ENCODE measurements around the gene NMNAT1. TPM values are rescaled to one million over a fixed set of nuclear protein-coding genes. Genes with fewer than 3 reads are reported as not detected.

NMNAT1 gene
- total RNA-seq, 1 experiment from 2014 or later: 2.8 TPM

GRCh38 chr1:9957726-9958125, 14.5 kb downstream of the NMNAT1 start:
- no peak overlapping the region for H3K27ac ChIP-seq (ENCODE audit: insufficient read length, low read depth, low read length)
- no peak overlapping the region for H3K18ac ChIP-seq (ENCODE audit: insufficient read length, low read depth, low read length)
- H3K23me2 ChIP-seq (ENCODE audit: insufficient read length, low read depth, low read length, poor library complexity, severe bottlenecking): no peaks in the 10 kb centered on the region
- no peak overlapping the region for H3K14ac ChIP-seq (ENCODE audit: insufficient read depth, low read length)
- peaks cover 9 to 10% of the 10 kb centered on the region in 2 experiments for H3K4me1 Mint-ChIP-seq
- no peak overlapping the region for H3K56ac ChIP-seq (ENCODE audit: insufficient read length, low read depth, low read length)
- 0 out of 7 replicates have a peak, but pooled peaks cover 0 to 2% (median 0%) of the 10 kb centered on the region in 3 experiments for H3K36me3 Mint-ChIP-seq (ENCODE audit: insufficient read depth in 1 of 3, low read depth in 3 of 3)
- no peak overlapping the region for H4K8ac ChIP-seq (replicated peaks; ENCODE audit: insufficient read length, low read depth, low read length)
- H2AFZ ChIP-seq (ENCODE audit: low read length): no peak overlapping the region
- no peak overlapping the region for H3K9ac ChIP-seq (ENCODE audit: extremely low read depth, insufficient read length, low read length)
- H2BK5ac ChIP-seq (ENCODE audit: insufficient read length, low read length): no peak overlapping the region
- no peak overlapping the region for H3K4me2 ChIP-seq (ENCODE audit: insufficient read depth, insufficient read length, low read length)
- H3K9me3 Mint-ChIP-seq: no peaks in the 10 kb centered on the region
- no peaks in the 10 kb centered on the region for H3K27me3 ChIP-seq (ENCODE audit: insufficient read depth, low read length)
- H3K27me3 Mint-ChIP-seq (ENCODE audit: low read depth): no peaks in the 10 kb centered on the region
- peaks cover 6% of the 10 kb centered on the region for H3K4me1 ChIP-seq (ENCODE audit: insufficient read depth, low read length)
- no peaks in the 10 kb centered on the region for H3K79me1 ChIP-seq (ENCODE audit: insufficient read depth, low read depth, low read length, poor library complexity, severe bottlenecking)
- no peak overlapping the region for H2AK5ac ChIP-seq (ENCODE audit: insufficient read length, low read length)
- TF ChIP-seq CTCF (conservative IDR thresholded peaks at IDR 0.05): no peak
- H3K4ac ChIP-seq (ENCODE audit: low read depth, low read length): no peak overlapping the region
- H4K20me1 ChIP-seq (ENCODE audit: control insufficient read depth, insufficient read depth, insufficient read length): no peaks in the 10 kb centered on the region
- H2BK20ac ChIP-seq (ENCODE audit: low read depth, low read length, poor library complexity, severe bottlenecking): no peak overlapping the region
- no CpG with 5 or more reads among the region's 8 CpGs for WGBS (ENCODE audit: extremely low coverage, insufficient read length, low lambda C conversion rate)
- no peak overlapping the region for H2BK120ac ChIP-seq (ENCODE audit: low read depth, low read length, poor library complexity, severe bottlenecking)
- no peaks in the 10 kb centered on the region for H3K9me3 ChIP-seq (ENCODE audit: control insufficient read depth, low read depth, low read length)
- no peak overlapping the region for H3K23ac ChIP-seq (ENCODE audit: insufficient read length, low read depth, low read length)
- no peak for DNase-seq
- H2BK15ac ChIP-seq (ENCODE audit: low read depth, low read length): no peak overlapping the region
- H2BK12ac ChIP-seq (ENCODE audit: insufficient read length, low read depth, low read length): no peak overlapping the region
- H3K27ac Mint-ChIP-seq: no peak overlapping the region
- no peak overlapping the region for H3T11ph ChIP-seq (ENCODE audit: low read length)
- H3K4me3 Mint-ChIP-seq: no peak overlapping the region
- H4K5ac ChIP-seq (ENCODE audit: insufficient read length, low read depth, low read length): no peak overlapping the region
- H3K79me2 ChIP-seq (ENCODE audit: insufficient read depth, low read length): no peaks in the 10 kb centered on the region
- no peak overlapping the region for H4K91ac ChIP-seq (ENCODE audit: insufficient read length, low read depth, low read length)
